ENCODE results near the gene CHCHD1.
"Not testable (repeated sequence)": the region's sequence is repeated elsewhere in the genome, so short reads cannot be mapped to it uniquely, and the experiment has no call there.

CHCHD1 gene

GRCh38 chr10:73769396-73769795 lies 12.5 kb upstream of the CHCHD1 start:
- DNase-seq (ENCODE audit: low spot score): no peak

DNA sequence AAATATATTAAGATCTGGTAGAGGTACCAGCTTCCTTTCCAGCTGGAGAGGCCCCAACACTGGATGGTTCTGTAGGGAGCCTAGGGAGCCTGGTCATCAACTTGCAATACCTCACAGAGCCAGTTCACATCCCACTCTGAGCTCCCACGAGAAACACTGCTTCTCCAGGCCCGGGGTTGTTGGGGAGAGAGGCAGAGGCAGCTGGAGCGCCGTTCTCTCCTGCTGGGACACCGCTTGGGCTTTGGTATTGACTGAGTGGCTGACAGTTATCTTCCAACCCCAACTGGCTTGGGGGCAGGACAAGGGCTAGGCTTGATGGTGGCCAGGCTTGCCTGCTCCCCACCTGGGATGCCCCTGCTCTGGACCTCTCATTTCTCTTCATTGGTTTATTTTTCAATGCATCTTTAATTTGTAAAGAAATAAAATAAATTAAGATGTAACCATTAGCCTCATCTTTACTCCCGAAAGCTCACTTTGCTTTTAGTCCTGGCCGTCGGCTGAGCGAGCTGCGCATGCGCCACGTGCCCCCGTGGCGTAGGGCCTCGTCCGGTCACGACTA lies 10.0 kb upstream of the CHCHD1 start:
- peak; percentile 84 for DNase-seq (ENCODE audit: low spot score)

- peak; percentile 51 for DNase-seq (ENCODE audit: low spot score)
Measured at GRCh38 chr10:73772281-73773151, 9.3 kb upstream of the CHCHD1 start.

- no peak for DNase-seq (ENCODE audit: low spot score)
Measured at GRCh38 chr10:73773152-73773879, 8.5 kb upstream of the CHCHD1 start.

DNA sequence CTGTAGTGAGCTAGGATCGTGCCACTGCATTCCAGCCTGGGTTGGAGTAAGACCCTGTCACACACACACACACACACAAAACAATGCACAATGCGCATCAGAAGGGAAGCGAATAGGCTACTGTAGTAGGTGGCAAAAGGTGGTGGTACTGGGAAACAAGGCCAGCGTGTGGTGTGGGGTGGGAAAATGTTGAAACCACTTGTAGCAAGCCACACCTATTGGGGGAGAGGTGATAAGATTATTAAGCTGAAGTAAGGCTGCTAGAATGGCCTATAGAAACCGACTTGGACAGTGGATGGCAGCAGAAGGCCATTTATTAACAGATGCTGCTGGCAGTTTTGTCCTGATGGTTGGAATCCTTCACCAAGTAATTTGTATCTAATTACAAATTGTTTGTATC lies 7.2 kb upstream of the CHCHD1 start:
- peak; percentile 33 for DNase-seq (ENCODE audit: low spot score)

GRCh38 chr10:73779018-73779417 lies 2.8 kb upstream of the CHCHD1 start:
- DNase-seq (ENCODE audit: low spot score): no peak

DNA sequence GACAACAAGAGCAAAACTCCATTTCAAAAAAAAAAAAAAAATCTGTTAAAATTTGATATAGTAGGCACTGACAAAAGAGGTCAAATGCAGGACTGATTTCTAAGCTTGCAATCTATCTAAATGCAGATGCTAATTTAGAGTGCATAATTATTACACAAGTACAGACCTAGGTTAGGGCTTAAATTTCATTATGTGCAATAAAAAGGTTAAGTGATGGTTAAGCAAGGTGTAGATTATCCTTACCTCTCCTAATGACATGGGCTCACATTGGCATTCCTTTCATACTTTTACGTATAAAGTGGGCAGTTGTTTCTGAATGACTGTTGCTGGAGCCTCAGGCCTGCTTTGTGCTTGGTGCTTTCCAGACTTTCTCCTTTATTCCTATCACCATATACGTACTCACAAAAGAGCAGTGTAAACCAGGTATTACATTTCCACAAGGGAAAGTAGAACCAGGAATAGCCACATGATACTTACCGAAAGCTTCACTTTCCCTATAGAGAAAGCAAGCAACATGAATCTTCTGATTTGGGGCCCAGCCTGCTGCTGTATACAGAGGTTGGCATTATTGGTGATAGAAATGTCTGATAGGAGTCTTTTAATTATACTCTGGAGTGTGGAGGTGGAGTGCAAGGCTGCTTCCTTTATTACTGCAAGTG lies 2.2 kb upstream of the CHCHD1 start:
- DNase-seq (ENCODE audit: low spot score): no peak

DNA sequence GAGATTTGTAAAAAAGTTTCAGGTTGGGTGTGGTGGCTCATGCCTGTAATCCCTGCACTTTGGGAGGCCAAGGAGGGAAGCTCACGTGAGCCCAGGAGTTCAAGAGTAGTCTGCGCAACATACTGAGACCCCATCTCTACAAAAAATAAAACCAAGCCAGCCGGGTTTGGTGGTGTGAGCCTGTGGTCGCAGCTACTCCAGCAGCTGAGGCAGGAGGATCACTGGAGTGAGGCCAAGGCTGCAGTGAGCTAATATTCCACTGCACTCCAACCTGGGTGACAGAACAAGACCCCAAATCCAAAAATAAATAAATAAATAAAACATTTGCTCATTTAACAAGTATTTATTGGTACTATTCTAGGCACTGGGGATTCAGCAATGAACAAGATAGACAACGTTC lies 1.5 kb upstream of the CHCHD1 start:
- no peak for DNase-seq (ENCODE audit: low spot score)

DNA sequence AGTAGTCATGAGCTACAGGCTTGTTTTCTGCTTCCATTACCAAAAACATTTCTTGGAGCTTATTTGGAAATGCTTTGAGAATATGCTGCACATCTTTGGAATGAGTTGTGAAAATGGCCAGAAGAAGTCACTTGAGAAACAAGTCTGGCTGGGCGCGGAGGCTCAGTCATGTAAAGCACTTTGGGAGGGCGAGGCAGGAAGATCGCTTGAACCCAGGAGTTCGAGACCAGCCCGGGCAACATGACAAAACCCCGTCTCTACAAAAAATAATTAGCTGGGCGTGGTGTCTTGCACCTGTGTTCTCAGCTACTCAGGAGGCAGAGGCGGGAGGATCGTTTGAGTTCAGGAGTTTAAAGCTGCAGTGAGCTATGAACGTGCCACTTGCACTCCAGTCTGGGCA lies 882 bp upstream of the CHCHD1 start:
- no peak for DNase-seq (ENCODE audit: low spot score)

DNA sequence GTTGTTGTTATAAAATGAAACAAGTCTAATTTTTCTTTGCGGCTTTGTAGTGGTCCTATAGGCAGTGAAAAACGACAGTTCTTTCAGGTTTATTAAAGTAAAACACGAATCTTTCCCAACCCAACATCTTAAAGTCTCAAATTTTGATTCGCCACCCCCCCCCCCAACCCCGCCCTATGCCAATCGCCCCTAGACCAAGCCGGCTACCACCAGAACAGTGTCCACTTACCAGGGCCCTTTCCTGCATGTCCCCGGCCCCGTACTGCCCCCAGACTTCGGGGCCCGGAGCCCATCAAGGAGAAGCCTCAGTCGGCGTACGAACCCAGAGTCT lies 335 bp upstream of the CHCHD1 start:
- no peak for DNase-seq (ENCODE audit: low spot score)

DNA sequence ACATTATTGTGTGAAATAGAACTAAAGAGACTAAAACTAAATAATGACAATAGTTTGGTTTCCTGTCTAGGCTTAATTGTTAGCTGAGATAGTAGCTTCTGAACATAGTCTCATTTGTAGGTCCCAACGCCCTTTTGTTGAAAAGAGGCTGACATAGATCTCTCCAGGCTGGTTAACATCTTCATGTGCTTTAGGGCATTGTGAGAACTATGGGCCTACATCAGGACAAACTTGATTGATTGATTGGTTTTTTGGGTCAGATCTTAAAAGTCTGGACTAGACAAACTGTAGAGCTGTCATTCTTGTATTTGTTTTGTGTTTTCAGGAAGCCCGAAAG lies 869 bp downstream of the CHCHD1 start:
- no peak for DNase-seq (ENCODE audit: low spot score)

GRCh38 chr10:73785211-73785720 lies 3.4 kb downstream of the CHCHD1 start, which contains the start of gene ZSWIM8:
ZSWIM8 (plus strand) TSS chr10:73785606; CDS start chr10:73785879, 273 bp downstream.
- peak; percentile 89 for DNase-seq (ENCODE audit: low spot score)

DNA sequence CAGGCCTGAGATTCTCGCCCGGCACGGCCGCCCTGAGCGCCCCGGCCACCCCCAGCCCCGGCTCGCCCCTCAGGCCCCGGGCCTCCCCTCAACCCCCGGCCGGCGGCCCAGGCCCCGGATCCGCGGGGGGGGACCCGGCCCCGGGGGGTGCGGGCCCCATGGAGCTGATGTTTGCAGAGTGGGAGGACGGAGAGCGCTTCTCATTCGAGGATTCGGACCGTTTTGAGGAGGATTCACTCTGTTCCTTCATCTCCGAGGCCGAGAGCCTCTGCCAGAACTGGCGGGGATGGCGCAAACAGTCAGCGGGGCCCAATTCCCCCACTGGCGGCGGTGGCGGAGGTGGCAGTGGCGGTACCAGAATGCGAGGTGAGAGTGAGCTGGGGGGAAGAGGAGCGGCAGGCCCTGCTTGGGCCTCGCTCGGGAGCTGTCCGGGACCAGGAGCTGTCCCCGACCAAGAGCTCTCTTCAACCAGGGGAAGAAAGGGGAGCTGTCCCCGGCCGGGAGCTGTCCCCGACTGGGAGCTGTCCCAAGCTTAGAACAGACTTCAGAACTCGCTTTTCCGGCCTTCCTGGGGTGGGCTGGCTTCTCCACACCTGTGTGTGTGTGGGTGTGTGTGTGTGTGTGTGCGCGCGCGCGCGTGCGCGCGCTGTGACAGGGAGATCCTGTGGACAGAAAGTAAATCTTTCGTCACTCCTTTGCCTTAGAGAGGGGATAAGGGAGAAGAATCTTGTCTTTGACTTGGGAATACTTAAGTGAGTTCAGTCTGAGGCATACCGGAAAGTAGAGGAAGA lies 4.1 kb downstream of the CHCHD1 start:
- DNase-seq (ENCODE audit: low spot score): no peak

GRCh38 chr10:73786512-73786885 lies 4.7 kb downstream of the CHCHD1 start:
- DNase-seq (ENCODE audit: low spot score): no peak

DNA sequence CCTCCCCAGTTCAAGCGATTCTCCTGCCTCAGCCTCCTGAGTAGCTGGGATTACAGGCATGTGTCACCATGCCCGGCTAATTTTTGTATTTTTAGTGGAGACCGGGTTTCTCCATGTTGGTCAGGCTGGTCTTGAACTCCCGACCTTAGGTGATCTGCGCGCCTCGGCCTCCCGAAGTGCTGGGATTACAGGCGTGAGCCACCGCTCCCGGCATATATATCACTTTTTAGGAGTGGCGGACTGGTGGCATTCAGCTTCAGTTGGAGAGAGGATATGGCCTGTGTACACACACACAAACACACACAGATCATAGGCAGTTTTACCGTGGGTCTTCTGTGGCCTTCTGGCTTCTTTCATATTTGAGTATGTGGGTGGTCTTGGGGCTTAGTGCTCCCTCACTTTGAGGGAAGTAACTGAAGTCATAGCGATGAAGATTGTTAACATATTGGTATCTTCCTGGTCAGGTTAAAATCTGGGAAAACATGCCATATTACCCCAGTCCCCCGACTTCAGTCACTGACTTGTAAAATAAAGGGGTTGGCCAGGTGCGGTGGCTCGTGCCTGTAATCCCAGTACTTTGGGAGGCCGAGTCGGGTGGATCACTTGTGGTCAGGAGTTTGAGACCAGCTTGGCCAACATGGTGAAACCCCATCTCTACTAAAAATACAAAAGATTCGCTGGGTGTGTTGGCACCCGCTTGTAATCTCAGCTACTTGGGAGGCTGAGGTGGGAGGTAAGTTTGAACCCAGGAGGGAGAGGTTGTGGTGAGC lies 5.4 kb downstream of the CHCHD1 start:
- not testable (repeated sequence) for DNase-seq (ENCODE audit: low spot score)

DNA sequence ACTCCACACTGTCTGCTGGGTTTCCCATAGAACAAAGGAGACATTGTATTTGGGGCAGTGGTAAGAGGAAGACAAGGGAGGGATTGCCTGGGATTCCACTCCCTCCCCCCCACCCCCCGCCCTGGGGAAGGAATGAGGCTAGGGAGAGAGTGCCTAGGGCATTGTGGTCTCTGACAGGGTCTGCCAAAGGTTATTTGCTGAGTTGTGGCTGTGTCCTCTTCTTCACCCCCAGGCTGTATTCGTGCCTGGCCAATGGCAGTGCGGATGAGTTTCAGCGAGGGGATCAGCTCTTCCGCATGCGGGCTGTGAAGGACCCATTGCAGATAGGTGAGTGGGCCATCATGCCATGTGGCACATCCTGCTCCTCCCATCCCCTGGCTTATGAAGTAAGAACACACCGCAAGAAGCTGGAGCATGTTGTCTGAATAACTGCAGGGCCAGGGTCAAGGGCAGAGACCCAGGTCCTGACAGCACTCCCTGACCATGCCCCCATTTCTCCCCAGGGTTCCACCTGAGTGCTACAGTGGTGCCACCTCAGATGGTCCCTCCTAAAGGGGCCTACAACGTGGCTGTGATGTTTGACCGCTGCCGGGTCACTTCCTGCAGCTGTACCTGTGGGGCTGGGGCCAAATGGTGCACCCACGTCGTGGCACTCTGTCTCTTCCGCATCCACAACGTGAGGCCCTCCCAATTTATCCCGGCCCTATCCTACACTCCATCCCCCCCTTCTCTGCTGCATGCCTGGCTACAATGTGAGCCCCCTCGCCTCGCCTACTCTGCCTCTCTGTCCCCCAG lies 7.2 kb downstream of the CHCHD1 start:
- DNase-seq (ENCODE audit: low spot score): peak; percentile 40

DNA sequence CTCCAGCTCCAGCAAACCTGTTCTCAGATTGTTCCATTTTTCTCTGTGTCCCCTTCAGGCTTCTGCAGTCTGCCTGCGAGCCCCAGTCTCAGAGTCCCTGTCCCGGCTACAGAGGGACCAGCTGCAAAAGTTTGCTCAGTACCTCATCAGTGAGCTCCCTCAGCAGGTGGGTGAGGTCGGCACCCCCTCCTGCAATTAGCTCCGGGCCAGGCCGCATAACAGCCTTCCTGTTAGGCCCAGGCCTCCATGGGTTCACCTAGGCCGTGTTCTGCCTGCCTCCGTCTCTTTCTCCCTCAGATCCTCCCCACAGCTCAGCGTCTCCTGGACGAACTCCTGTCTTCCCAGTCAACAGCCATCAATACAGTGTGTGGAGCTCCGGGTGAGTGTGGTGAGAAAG lies 7.8 kb downstream of the CHCHD1 start:
- no peak for DNase-seq (ENCODE audit: low spot score)

DNA sequence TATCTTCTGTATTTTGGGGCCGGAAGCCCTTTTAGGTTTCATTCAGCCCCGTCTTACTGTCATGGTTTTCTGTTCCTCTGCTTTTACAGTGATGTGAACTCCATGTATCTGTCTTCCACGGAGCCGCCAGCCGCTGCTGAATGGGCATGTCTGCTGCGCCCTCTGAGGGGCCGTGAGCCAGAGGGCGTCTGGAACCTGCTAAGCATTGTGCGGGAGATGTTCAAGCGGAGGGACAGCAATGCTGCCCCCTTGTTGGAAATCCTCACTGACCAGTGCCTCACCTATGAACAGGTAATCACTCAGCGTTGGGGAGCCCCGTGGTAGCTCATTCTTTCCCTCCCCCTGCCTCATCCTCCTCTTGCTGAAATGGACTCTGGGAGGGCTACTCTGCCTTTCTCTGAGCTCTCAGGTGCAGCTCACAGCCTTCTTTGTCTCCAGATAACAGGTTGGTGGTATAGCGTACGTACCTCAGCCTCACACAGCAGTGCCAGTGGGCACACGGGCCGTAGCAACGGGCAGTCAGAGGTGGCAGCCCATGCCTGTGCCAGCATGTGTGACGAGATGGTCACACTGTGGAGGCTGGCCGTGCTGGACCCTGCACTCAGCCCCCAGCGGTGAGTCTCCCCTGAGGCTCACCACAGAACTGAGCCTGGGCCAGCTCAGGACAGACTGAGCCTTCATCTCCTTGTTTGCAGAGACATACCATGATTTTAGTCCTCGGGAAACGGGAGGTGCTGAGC lies 9.2 kb downstream of the CHCHD1 start:
- DNase-seq (ENCODE audit: low spot score): no peak

DNA sequence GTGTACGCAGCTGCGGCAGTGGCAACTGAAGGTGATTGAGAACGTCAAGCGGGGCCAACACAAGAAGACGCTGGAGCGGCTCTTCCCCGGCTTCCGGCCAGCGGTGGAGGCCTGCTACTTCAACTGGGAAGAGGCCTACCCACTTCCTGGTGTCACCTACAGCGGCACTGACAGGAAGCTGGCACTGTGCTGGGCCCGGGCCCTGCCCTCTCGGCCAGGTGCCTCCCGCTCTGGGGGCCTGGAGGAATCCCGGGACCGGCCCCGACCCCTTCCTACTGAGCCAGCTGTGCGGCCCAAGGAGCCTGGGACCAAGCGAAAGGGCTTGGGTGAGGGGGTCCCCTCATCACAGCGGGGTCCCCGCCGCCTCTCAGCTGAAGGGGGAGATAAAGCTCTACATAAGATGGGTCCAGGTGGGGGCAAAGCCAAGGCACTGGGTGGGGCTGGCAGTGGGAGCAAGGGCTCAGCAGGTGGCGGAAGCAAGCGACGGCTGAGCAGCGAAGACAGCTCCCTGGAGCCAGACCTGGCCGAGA lies 10.1 kb downstream of the CHCHD1 start:
- no peak for DNase-seq (ENCODE audit: low spot score)

Measured in COLO829 (cell line).